K562 (cell line): ENCODE results near the gene PIM3. TPM values are rescaled to one million over a fixed set of nuclear protein-coding genes. Genes with fewer than 3 reads are reported as not detected.
A peak's percentile ranks its signal among the peaks of the same experiment; 100 is the strongest.

ENCODE experiments used
- CEBPG ChIP-seq, 3 experiments: fragments of 200-800 bp in 1 of 3; sonication (Bioruptor generic) in 1 of 3; sonication (generic) in 1 of 3; formaldehyde crosslinking in 1 of 3; IDR thresholded peaks in 2 of 3; conservative IDR thresholded peaks in 1 of 3; 2 replicates each; pipeline versions ENCODE4 v1.6.1 to v1.8.0; 2016 to 2022; ENCODE audit warnings: missing compliant biosample characterization in 2 of 3, missing genetic modification characterization in 2 of 3, mild to moderate bottlenecking in 1 of 3, missing genetic modification reagents in 1 of 3
- EGR1 ChIP-seq: fragments of 450-650 bp; conservative IDR thresholded peaks from 2 replicates; pipeline ENCODE4 v1.6.1; 2017; ENCODE audit warnings: mild to moderate bottlenecking
- EP400 ChIP-seq: fragments of 450-650 bp; IDR thresholded peaks from 2 replicates; pipeline ENCODE4 v1.6.1; 2017; ENCODE audit warnings: antibody characterized with exemption, mild to moderate bottlenecking, moderate library complexity
- HMG20A ChIP-seq: fragments of 450-650 bp; formaldehyde crosslinking; conservative IDR thresholded peaks from 2 replicates; pipeline ENCODE4 v1.4.0; 2020; ENCODE audit warnings: mild to moderate bottlenecking, mixed read lengths
- HMGN3 ChIP-seq: IDR thresholded peaks from 2 replicates; pipeline ENCODE4 v1.6.1; 2011; ENCODE audit warnings: borderline replicate concordance, low read depth, mild to moderate bottlenecking, mixed read lengths, low read length; ENCODE audit not compliant: insufficient read length; ENCODE audit errors: extremely low read depth
- JUND ChIP-seq, 2 experiments: IDR thresholded peaks; 2 replicates in 1 of 2; 3 replicates in 1 of 2; pipeline ENCODE4 v1.6.1; 2011; ENCODE audit warnings: borderline replicate concordance in 2 of 2, low read depth in 2 of 2, low read length in 2 of 2, improper control_type of control experiment in 1 of 2, missing biosample characterization in 1 of 2, missing genetic modification characterization in 1 of 2, missing genetic modification reagents in 1 of 2
- NFE2 ChIP-seq: IDR thresholded peaks from 2 replicates; pipeline ENCODE4 v1.6.1; 2014; ENCODE audit warnings: antibody characterized with exemption, low read depth
- ZFX ChIP-seq: sonication (generic); formaldehyde crosslinking; IDR thresholded peaks from 2 replicates; pipeline ENCODE4 v1.8.0; 2022; ENCODE audit warnings: mild to moderate bottlenecking, missing genetic modification reagents, moderate library complexity
- ZNF124 ChIP-seq: sonication (generic); formaldehyde crosslinking; IDR thresholded peaks from 2 replicates; pipeline ENCODE4 v1.8.1; 2022; ENCODE audit warnings: missing genetic modification reagents
- polyA plus RNA-seq, 8 experiments: library from polyadenylated mRNA; depleted of rRNA in 4 of 8; stranded (reverse) in 5 of 8; unstranded in 3 of 8; fragments of >200 nt; fragmentation: Nextera tagmentation in 2 of 8; fragmentation: Illumina TruSeq in 1 of 8; extraction: Ambion mirVana in 2 of 8; extraction: Trizol in 1 of 8; gene quantifications; 2 replicates each; pipeline versions ENCODE4 v1.2.1 to v1.2.3, GENCODE V29; 2011 to 2014; ENCODE audit warnings: inconsistent platforms in 1 of 8, missing spikeins in 1 of 8
- total RNA-seq, 7 experiments: library from RNA; depleted of rRNA in 6 of 7; stranded (reverse); fragments of >200 nt in 6 of 7; fragmentation: Illumina TruSeq in 2 of 7; extraction: Trizol in 2 of 7; gene quantifications; 2 replicates each; pipeline versions ENCODE4 v1.2.1 to v1.2.3, GENCODE V29; 2011 to 2021; ENCODE audit warnings: low replicate concordance in 1 of 7
- TF ChIP-seq, protein P1 (sequence below): fragments of 450-650 bp; IDR thresholded peaks from 2 replicates; pipeline ENCODE4 v1.6.1; 2017; ENCODE audit warnings: antibody characterized with exemption, mild to moderate bottlenecking
- TF ChIP-seq, protein P2 (sequence below): sonication (generic); formaldehyde crosslinking; IDR thresholded peaks from 2 replicates; pipeline ENCODE4 v1.8.0; 2022; ENCODE audit warnings: mild to moderate bottlenecking, missing genetic modification reagents
- TF ChIP-seq, protein P3 (sequence below), 2 experiments: fragments of 250-450 bp in 1 of 2; fragments of 450-650 bp in 1 of 2; sonication (Bioruptor Pico) in 1 of 2; IDR thresholded peaks; 2 replicates each; pipeline versions ENCODE4 v1.6.1 to v1.8.0; 2016 to 2021; ENCODE audit warnings: mild to moderate bottlenecking in 2 of 2, moderate library complexity in 2 of 2, missing compliant biosample characterization in 1 of 2, missing genetic modification characterization in 1 of 2
- TF ChIP-seq, protein P4 (sequence below), 3 experiments: fragments of 200-800 bp in 1 of 3; sonication (Bioruptor generic) in 1 of 3; sonication (generic) in 1 of 3; formaldehyde crosslinking in 1 of 3; IDR thresholded peaks; 2 replicates each; pipeline versions ENCODE4 v1.6.1 to v1.8.0; 2016 to 2022; ENCODE audit warnings: mild to moderate bottlenecking in 2 of 3, missing compliant biosample characterization in 2 of 3, missing genetic modification characterization in 2 of 3, missing genetic modification reagents in 1 of 3

PIM3 gene
- total and polyA plus RNA-seq, 9 of the 15 experiments (the other 6 are each of a cell fraction or from before 2014, with no cell fraction given), result 0.24 to 40.5 (median 5.3) TPM

DNA sequence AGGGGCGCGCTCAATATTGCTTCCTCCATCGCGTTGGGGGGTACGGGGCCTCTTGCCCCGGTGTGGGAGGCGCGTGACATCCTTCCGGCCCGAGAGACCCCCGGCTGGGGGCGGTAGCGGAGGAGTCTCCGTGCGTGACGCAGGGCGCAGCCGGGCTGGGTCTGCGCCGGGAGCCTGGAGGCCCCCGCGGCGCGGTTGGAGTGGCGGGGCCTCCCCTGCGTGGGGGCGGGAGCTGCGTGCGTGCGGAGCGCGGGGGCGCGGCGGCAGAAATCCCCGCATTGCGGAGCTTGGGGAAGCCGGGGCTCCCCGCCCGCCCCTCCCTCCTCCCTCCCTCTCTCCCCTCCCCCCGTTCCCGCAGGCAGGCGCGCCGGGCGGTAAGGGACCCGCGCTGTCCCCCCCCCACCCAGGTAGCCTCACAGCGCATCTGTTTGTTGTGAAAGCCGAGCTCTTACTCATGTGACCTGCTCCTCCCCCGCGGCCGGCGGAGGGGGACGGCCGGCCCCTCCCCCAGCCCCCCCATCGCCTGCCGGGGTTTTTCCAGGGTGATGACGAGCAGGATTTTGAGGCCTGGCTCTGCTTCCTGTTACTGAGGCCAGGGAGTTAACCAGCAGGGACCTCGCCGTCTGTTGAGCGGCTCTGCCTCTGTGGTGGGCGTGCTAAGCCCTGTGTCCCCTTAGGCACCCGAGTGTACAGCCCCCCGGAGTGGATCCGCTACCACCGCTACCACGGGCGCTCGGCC, 1.6 kb downstream of the PIM3 start (continued):
- TF ChIP-seq CEBPG (CRISPR knock-in tag; IDR thresholded peaks at IDR 0.05) (no peak), CEBPG (tag; conservative IDR thresholded peaks at IDR 0.05 in 1 of 2, IDR thresholded peaks at IDR 0.05 in 1 of 2) (no peak), JUND (IDR thresholded peaks at IDR 0.05; ENCODE audit: borderline replicate concordance, low read depth, low read length) (peak; percentile 44; the same call in 1 of the 2 replicates), JUND (tag; IDR thresholded peaks at IDR 0.05; ENCODE audit: borderline replicate concordance, low read depth, low read length) (peak; percentile 43; the same call in 1 of the 3 replicates), HMGN3 (peak; percentile 54), NFE2 (0 out of 2 replicates have a peak, but pooled peaks have one; percentile 23), HMG20A (CRISPR knock-in tag) (no peak), EP400 (0 out of 2 replicates have a peak, but pooled peaks have one; percentile 27), ZNF124 (no peak), EGR1 (peak; percentile 42), ZFX (CRISPR knock-in tag) (peak; percentile 70; the same call in 1 of the 2 replicates)
- TF ChIP-seq, protein P1, sequence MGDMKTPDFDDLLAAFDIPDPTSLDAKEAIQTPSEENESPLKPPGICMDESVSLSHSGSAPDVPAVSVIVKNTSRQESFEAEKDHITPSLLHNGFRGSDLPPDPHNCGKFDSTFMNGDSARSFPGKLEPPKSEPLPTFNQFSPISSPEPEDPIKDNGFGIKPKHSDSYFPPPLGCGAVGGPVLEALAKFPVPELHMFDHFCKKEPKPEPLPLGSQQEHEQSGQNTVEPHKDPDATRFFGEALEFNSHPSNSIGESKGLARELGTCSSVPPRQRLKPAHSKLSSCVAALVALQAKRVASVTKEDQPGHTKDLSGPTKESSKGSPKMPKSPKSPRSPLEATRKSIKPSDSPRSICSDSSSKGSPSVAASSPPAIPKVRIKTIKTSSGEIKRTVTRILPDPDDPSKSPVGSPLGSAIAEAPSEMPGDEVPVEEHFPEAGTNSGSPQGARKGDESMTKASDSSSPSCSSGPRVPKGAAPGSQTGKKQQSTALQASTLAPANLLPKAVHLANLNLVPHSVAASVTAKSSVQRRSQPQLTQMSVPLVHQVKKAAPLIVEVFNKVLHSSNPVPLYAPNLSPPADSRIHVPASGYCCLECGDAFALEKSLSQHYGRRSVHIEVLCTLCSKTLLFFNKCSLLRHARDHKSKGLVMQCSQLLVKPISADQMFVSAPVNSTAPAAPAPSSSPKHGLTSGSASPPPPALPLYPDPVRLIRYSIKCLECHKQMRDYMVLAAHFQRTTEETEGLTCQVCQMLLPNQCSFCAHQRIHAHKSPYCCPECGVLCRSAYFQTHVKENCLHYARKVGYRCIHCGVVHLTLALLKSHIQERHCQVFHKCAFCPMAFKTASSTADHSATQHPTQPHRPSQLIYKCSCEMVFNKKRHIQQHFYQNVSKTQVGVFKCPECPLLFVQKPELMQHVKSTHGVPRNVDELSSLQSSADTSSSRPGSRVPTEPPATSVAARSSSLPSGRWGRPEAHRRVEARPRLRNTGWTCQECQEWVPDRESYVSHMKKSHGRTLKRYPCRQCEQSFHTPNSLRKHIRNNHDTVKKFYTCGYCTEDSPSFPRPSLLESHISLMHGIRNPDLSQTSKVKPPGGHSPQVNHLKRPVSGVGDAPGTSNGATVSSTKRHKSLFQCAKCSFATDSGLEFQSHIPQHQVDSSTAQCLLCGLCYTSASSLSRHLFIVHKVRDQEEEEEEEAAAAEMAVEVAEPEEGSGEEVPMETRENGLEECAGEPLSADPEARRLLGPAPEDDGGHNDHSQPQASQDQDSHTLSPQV, result peak; percentile 45; the same call in 1 of the 2 replicates
- TF ChIP-seq, protein P2, sequence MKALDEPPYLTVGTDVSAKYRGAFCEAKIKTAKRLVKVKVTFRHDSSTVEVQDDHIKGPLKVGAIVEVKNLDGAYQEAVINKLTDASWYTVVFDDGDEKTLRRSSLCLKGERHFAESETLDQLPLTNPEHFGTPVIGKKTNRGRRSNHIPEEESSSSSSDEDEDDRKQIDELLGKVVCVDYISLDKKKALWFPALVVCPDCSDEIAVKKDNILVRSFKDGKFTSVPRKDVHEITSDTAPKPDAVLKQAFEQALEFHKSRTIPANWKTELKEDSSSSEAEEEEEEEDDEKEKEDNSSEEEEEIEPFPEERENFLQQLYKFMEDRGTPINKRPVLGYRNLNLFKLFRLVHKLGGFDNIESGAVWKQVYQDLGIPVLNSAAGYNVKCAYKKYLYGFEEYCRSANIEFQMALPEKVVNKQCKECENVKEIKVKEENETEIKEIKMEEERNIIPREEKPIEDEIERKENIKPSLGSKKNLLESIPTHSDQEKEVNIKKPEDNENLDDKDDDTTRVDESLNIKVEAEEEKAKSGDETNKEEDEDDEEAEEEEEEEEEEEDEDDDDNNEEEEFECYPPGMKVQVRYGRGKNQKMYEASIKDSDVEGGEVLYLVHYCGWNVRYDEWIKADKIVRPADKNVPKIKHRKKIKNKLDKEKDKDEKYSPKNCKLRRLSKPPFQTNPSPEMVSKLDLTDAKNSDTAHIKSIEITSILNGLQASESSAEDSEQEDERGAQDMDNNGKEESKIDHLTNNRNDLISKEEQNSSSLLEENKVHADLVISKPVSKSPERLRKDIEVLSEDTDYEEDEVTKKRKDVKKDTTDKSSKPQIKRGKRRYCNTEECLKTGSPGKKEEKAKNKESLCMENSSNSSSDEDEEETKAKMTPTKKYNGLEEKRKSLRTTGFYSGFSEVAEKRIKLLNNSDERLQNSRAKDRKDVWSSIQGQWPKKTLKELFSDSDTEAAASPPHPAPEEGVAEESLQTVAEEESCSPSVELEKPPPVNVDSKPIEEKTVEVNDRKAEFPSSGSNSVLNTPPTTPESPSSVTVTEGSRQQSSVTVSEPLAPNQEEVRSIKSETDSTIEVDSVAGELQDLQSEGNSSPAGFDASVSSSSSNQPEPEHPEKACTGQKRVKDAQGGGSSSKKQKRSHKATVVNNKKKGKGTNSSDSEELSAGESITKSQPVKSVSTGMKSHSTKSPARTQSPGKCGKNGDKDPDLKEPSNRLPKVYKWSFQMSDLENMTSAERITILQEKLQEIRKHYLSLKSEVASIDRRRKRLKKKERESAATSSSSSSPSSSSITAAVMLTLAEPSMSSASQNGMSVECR, result peak; percentile 49; the same call in 1 of the 2 replicates
- TF ChIP-seq, protein P3, sequence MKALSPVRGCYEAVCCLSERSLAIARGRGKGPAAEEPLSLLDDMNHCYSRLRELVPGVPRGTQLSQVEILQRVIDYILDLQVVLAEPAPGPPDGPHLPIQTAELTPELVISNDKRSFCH (CRISPR knock-in tag; IDR thresholded peaks at IDR 0.05), result no peak
- TF ChIP-seq, protein P3 (tag; IDR thresholded peaks at IDR 0.05), result no peak
- TF ChIP-seq, protein P4, sequence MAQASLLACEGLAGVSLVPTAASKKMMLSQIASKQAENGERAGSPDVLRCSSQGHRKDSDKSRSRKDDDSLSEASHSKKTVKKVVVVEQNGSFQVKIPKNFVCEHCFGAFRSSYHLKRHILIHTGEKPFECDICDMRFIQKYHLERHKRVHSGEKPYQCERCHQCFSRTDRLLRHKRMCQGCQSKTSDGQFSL (CRISPR knock-in tag; IDR thresholded peaks at IDR 0.05), result peak; percentile 88
- TF ChIP-seq, protein P4 (tag; IDR thresholded peaks at IDR 0.05), result peak in 1 of 2 experiments; percentile 95; a peak in 2 of 4 replicates
